Testis (tissue), 3 donors: ENCODE measurements around the gene GINS2. TPM values are rescaled to one million over a fixed set of nuclear protein-coding genes. Genes with fewer than 3 reads are reported as not detected.

ENCODE experiments used
- DNase-seq: peaks from one replicate; pipeline ENCODE4 v3.0.0-alpha.2; 2019
- H3K27ac ChIP-seq, 2 donors: fragments of 200-600 bp; sonication (generic); one replicate each; pipeline ENCODE4 v1.5.1; 2019
- H3K27me3 ChIP-seq: fragments of 200-600 bp; sonication (generic); one replicate; pipeline ENCODE4 v1.5.1; 2019
- H3K36me3 ChIP-seq: fragments of 200-600 bp; sonication (generic); one replicate; pipeline ENCODE4 v1.5.1; 2017; ENCODE audit warnings: low read depth; ENCODE audit errors: missing control alignments
- H3K4me1 ChIP-seq: fragments of 200-600 bp; sonication (generic); one replicate; pipeline ENCODE4 v1.5.1; 2019
- H3K4me3 ChIP-seq, 2 donors: fragments of 200-600 bp; sonication (generic); one replicate each; pipeline ENCODE4 v1.5.1; 2017 to 2019
- H3K9me3 ChIP-seq: fragments of 200-600 bp; sonication (generic); one replicate; pipeline ENCODE4 v1.5.1; 2017
- CTCF ChIP-seq, 3 experiments: fragments of 450-650 bp in 2 of 3; fragments of 200-600 bp in 1 of 3; sonication (generic) in 1 of 3; IDR thresholded peaks; one replicate each; pipeline ENCODE4 v1.5.1; 2016 to 2019; ENCODE audit warnings: antibody characterized with exemption in 3 of 3, mild to moderate bottlenecking in 2 of 3, moderate library complexity in 1 of 3
- POLR2A ChIP-seq: fragments of 450-650 bp; IDR thresholded peaks from one replicate; pipeline ENCODE4 v1.6.1; 2017; ENCODE audit warnings: antibody characterized with exemption, mild to moderate bottlenecking, moderate library complexity
- WGBS, 2 donors: methylation state at CpG; one replicate each; pipeline ENCODE4 v1.1.5; 2018; 5-methylcytosine and 5-hydroxymethylcytosine counted together
- intact Hi-C: fragments of 100-400 bp; cut with DNase I; formaldehyde crosslinking; loops from one replicate; pipeline ENCODE4 v1.15.1; 2023; ENCODE audit warnings: low total_unique reads
- polyA plus RNA-seq: library from polyadenylated mRNA; stranded (reverse); fragments of 350-450 nt; fragmentation: Illumina TruSeq; extraction: RNeasy Lipid Tissue Mini Kit (QIAGEN cat#74804); gene quantifications from one replicate; pipeline ENCODE4 v1.2.3, GENCODE V29; 2014; ENCODE audit warnings: low read depth, low replicate concordance; ENCODE audit not compliant: insufficient read depth
- total RNA-seq, 2 donors: library from RNA; depleted of rRNA; stranded (reverse); fragments of >200 nt; gene quantifications; one replicate each; pipeline ENCODE4 v1.2.3, GENCODE V29; 2016

GINS2 gene
- total and polyA plus RNA-seq, 3 donors from 2014 or later = 8.9 to 13.8 (median 11.8) TPM

- intact Hi-C loops = no loop called here
- Histone ChIP-seq H3K27ac (no peak overlapping the region), H3K36me3 (no peaks in the 10 kb centered on the region), H3K4me3 (no peak overlapping the region), H3K27me3 (no peaks in the 10 kb centered on the region), H3K9me3 (no peaks in the 10 kb centered on the region), H3K4me1 (peaks cover 42% of the 10 kb centered on the region)
- 90 to 91% methylated on average over 28 to 36 of the region's 36 CpGs for WGBS, 2 donors
- DNase-seq = no peak
- TF ChIP-seq CTCF (IDR thresholded peaks at IDR 0.05) = no peak
Observed at GRCh38 chr16:85637061-85637807, 51.5 kb downstream of the GINS2 start.

GRCh38 chr16:85636234-85636812 is 52.4 kb downstream of the GINS2 start:
- TF ChIP-seq POLR2A (no peak), CTCF (IDR thresholded peaks at IDR 0.05) (no peak)
- WGBS, 2 donors = 88 to 96% methylated on average over 9 to 20 of the region's 27 CpGs
- intact Hi-C loops = no loop called here
- H3K36me3 ChIP-seq = no peaks in the 10 kb centered on the region
- no peak overlapping the region for H3K4me3 ChIP-seq
- H3K9me3 ChIP-seq = no peaks in the 10 kb centered on the region
- H3K4me1 ChIP-seq = peaks cover 35% of the 10 kb centered on the region
- no peak for DNase-seq
- H3K27me3 ChIP-seq = no peaks in the 10 kb centered on the region
- H3K27ac ChIP-seq = no peak overlapping the region

- no peak for DNase-seq
- H3K4me1 ChIP-seq = peaks cover 34% of the 10 kb centered on the region
- intact Hi-C loops = no loop called here
- no peaks in the 10 kb centered on the region for H3K36me3 ChIP-seq
- no peak overlapping the region for H3K27ac ChIP-seq
- no peaks in the 10 kb centered on the region for H3K9me3 ChIP-seq
- no peak overlapping the region for H3K4me3 ChIP-seq
- no peaks in the 10 kb centered on the region for H3K27me3 ChIP-seq
- TF ChIP-seq POLR2A (no peak), CTCF (IDR thresholded peaks at IDR 0.05) (no peak)
- WGBS, 2 donors = 64 to 79% methylated on average over 7 to 25 of the region's 26 CpGs
Observed at GRCh38 chr16:85635545-85636140, 53.1 kb downstream of the GINS2 start.

GRCh38 chr16:85634747-85635544 is 53.8 kb downstream of the GINS2 start:
- Histone ChIP-seq H3K27me3 (no peaks in the 10 kb centered on the region), H3K9me3 (no peaks in the 10 kb centered on the region), H3K4me1 (peaks cover 28% of the 10 kb centered on the region), H3K36me3 (no peaks in the 10 kb centered on the region), H3K4me3 (no peak overlapping the region), H3K27ac (no peak overlapping the region)
- intact Hi-C loops = no loop called here
- TF ChIP-seq POLR2A (no peak), CTCF (IDR thresholded peaks at IDR 0.05) (no peak)
- DNase-seq = no peak
- WGBS, 2 donors = 86 to 97% methylated on average over 7 to 24 of the region's 24 CpGs
